T-helper 2 cell treated with Interferon-gamma antibody and Interleukin-4, amounts not matched to agents 5 μg/mL and 100 μg/mL, for 36 hours (primary cell): Measurements from ENCODE around the gene DLGAP4.

ENCODE experiments used
- DNase-seq: peaks from one replicate; pipeline ENCODE4 v3.0.0; 2021; ENCODE audit warnings: low spot score
- H3K27ac Mint-ChIP-seq: one replicate; pipeline ENCODE4 v1.8.0; 2021; ENCODE audit warnings: mild to moderate bottlenecking, mixed read lengths
- H3K27me3 Mint-ChIP-seq: one replicate; pipeline ENCODE4 v1.8.0; 2021; ENCODE audit warnings: low read depth, mixed read lengths
- H3K36me3 Mint-ChIP-seq: one replicate; pipeline ENCODE4 v1.8.0; 2021; ENCODE audit warnings: low read depth, mixed read lengths
- H3K4me1 Mint-ChIP-seq: one replicate; pipeline ENCODE4 v1.8.0; 2021; ENCODE audit warnings: low read depth, mixed read lengths
- H3K4me3 Mint-ChIP-seq: one replicate; pipeline ENCODE4 v1.8.0; 2022; ENCODE audit warnings: mild to moderate bottlenecking, moderate library complexity, mixed read lengths
- H3K9me3 Mint-ChIP-seq: one replicate; pipeline ENCODE4 v1.8.0; 2021; ENCODE audit warnings: mixed read lengths

DLGAP4 gene

GRCh38 chr20:36391955-36392354, 85.8 kb downstream of the DLGAP4 start:
- Mint-ChIP-seq H3K9me3 (peaks cover 5% of the 10 kb centered on the region), H3K4me3 (no peak overlapping the region), H3K27me3 (no peaks in the 10 kb centered on the region), H3K36me3 (no peaks in the 10 kb centered on the region), H3K4me1 (no peaks in the 10 kb centered on the region), H3K27ac (no peak overlapping the region)
- no peak for DNase-seq

GRCh38 chr20:36392989-36393388, 86.8 kb downstream of the DLGAP4 start:
- H3K36me3 Mint-ChIP-seq, result no peaks in the 10 kb centered on the region
- H3K9me3 Mint-ChIP-seq, result peaks cover 5% of the 10 kb centered on the region
- no peaks in the 10 kb centered on the region for H3K4me1 Mint-ChIP-seq
- no peak overlapping the region for H3K4me3 Mint-ChIP-seq
- no peak for DNase-seq
- H3K27me3 Mint-ChIP-seq, result no peaks in the 10 kb centered on the region
- H3K27ac Mint-ChIP-seq, result no peak overlapping the region

GRCh38 chr20:36394340-36394965, 88.3 kb downstream of the DLGAP4 start:
- H3K36me3 Mint-ChIP-seq, result no peaks in the 10 kb centered on the region
- no peak for DNase-seq
- no peak overlapping the region for H3K4me3 Mint-ChIP-seq
- no peaks in the 10 kb centered on the region for H3K27me3 Mint-ChIP-seq
- peaks cover 5% of the 10 kb centered on the region for H3K9me3 Mint-ChIP-seq
- H3K4me1 Mint-ChIP-seq, result no peaks in the 10 kb centered on the region
- H3K27ac Mint-ChIP-seq, result no peak overlapping the region

GRCh38 chr20:36396340-36396739, 90.2 kb downstream of the DLGAP4 start:
- DNase-seq, result no peak
- Mint-ChIP-seq H3K9me3 (peaks cover 5% of the 10 kb centered on the region), H3K27ac (no peak overlapping the region), H3K4me3 (no peak overlapping the region), H3K4me1 (no peaks in the 10 kb centered on the region), H3K36me3 (no peaks in the 10 kb centered on the region), H3K27me3 (peaks cover 5% of the 10 kb centered on the region)

- Mint-ChIP-seq H3K27me3 (peaks cover 9% of the 10 kb centered on the region), H3K4me3 (no peak overlapping the region), H3K36me3 (no peaks in the 10 kb centered on the region), H3K27ac (no peak overlapping the region), H3K9me3 (peaks cover 5% of the 10 kb centered on the region), H3K4me1 (no peaks in the 10 kb centered on the region)
- DNase-seq, result no peak
These were observed 90.9 kb downstream of the DLGAP4 start for GRCh38 chr20:36396847-36397630.

GRCh38 chr20:36398515-36398914, 92.4 kb downstream of the DLGAP4 start:
- no peak for DNase-seq
- Mint-ChIP-seq H3K27ac (no peak overlapping the region), H3K36me3 (no peaks in the 10 kb centered on the region), H3K9me3 (peaks cover 5% of the 10 kb centered on the region), H3K4me1 (no peaks in the 10 kb centered on the region), H3K27me3 (peaks cover 11% of the 10 kb centered on the region), H3K4me3 (no peak overlapping the region)

- peak; percentile 9 for DNase-seq
- no peaks in the 10 kb centered on the region for H3K4me1 Mint-ChIP-seq
- H3K4me3 Mint-ChIP-seq, result no peak overlapping the region
- H3K36me3 Mint-ChIP-seq, result no peaks in the 10 kb centered on the region
- H3K27ac Mint-ChIP-seq, result no peak overlapping the region
- peaks cover 11% of the 10 kb centered on the region for H3K27me3 Mint-ChIP-seq
- H3K9me3 Mint-ChIP-seq, result peaks cover 5% of the 10 kb centered on the region
These were observed 93.2 kb downstream of the DLGAP4 start for GRCh38 chr20:36399147-36399968.

- DNase-seq, result no peak
- Mint-ChIP-seq H3K4me1 (no peaks in the 10 kb centered on the region), H3K27me3 (peaks cover 11% of the 10 kb centered on the region), H3K36me3 (no peaks in the 10 kb centered on the region), H3K27ac (no peak overlapping the region), H3K9me3 (peaks cover 5% of the 10 kb centered on the region), H3K4me3 (no peak overlapping the region)
These were observed 93.9 kb downstream of the DLGAP4 start for GRCh38 chr20:36399969-36400545.

- H3K27ac Mint-ChIP-seq, result no peak overlapping the region
- no peak for DNase-seq
- peaks cover 5% of the 10 kb centered on the region for H3K9me3 Mint-ChIP-seq
- H3K27me3 Mint-ChIP-seq, result peaks cover 11% of the 10 kb centered on the region
- H3K4me1 Mint-ChIP-seq, result no peaks in the 10 kb centered on the region
- no peak overlapping the region for H3K4me3 Mint-ChIP-seq
- H3K36me3 Mint-ChIP-seq, result no peaks in the 10 kb centered on the region
These were observed 95.0 kb downstream of the DLGAP4 start for GRCh38 chr20:36400909-36401735.

- H3K27me3 Mint-ChIP-seq, result peaks cover 11% of the 10 kb centered on the region
- DNase-seq, result no peak
- no peaks in the 10 kb centered on the region for H3K9me3 Mint-ChIP-seq
- no peak overlapping the region for H3K4me3 Mint-ChIP-seq
- no peak overlapping the region for H3K27ac Mint-ChIP-seq
- H3K36me3 Mint-ChIP-seq, result no peaks in the 10 kb centered on the region
- no peaks in the 10 kb centered on the region for H3K4me1 Mint-ChIP-seq
These were observed 96.6 kb downstream of the DLGAP4 start for GRCh38 chr20:36402708-36403107.

- H3K4me1 Mint-ChIP-seq, result no peaks in the 10 kb centered on the region
- H3K27ac Mint-ChIP-seq, result no peak overlapping the region
- H3K9me3 Mint-ChIP-seq, result no peaks in the 10 kb centered on the region
- DNase-seq, result no peak
- no peak overlapping the region for H3K4me3 Mint-ChIP-seq
- H3K27me3 Mint-ChIP-seq, result peaks cover 11% of the 10 kb centered on the region
- no peaks in the 10 kb centered on the region for H3K36me3 Mint-ChIP-seq
These were observed 98.4 kb downstream of the DLGAP4 start for GRCh38 chr20:36404435-36404978.

- no peak overlapping the region for H3K27ac Mint-ChIP-seq
- H3K4me3 Mint-ChIP-seq, result no peak overlapping the region
- no peak for DNase-seq
- no peaks in the 10 kb centered on the region for H3K9me3 Mint-ChIP-seq
- H3K27me3 Mint-ChIP-seq, result peaks cover 10% of the 10 kb centered on the region
- H3K4me1 Mint-ChIP-seq, result no peaks in the 10 kb centered on the region
- no peaks in the 10 kb centered on the region for H3K36me3 Mint-ChIP-seq
These were observed 99.1 kb downstream of the DLGAP4 start for GRCh38 chr20:36405255-36405654.

GRCh38 chr20:36407199-36407733, 101.1 kb downstream of the DLGAP4 start:
- Mint-ChIP-seq H3K27ac (no peak overlapping the region), H3K4me1 (no peaks in the 10 kb centered on the region), H3K36me3 (no peaks in the 10 kb centered on the region), H3K9me3 (no peaks in the 10 kb centered on the region), H3K27me3 (peaks cover under 1% of the 10 kb centered on the region), H3K4me3 (no peak overlapping the region)
- DNase-seq, result no peak
